ENCODE results near the gene GLIPR2.
"Not testable (repeated sequence)": the region's sequence is repeated elsewhere in the genome, so short reads cannot be mapped to it uniquely, and the experiment has no call there.

GLIPR2 gene

DNA sequence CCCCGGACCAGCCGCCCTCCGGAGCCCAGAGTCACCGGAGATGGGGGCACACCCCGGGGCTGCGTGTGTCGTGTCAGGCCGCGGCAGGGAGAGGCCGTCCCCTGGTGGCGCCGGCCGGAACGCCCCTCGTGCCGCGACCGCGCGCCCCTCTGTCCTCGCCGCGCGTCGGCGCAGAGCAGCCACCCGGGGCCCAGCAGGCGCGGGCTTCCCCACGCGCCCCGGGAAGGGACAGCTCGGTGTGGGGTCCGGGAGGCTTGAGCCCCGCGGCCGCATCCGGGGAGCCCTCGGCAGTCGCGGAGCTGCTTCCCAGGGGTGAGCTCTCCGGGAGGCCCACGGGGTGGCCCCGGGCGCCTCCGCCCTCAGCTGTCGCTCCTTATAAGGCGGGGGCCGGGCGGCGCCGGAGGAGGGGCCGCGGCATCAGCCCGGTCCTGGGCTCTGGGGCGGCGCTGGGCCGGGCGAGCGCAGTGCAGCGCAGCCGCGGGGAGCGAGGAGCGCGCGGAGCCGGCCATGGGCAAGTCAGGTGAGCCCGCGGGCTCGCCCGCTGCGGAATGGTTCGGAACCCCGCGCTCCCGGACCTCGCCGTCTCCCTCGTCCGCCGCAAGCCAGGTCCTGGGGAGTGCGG, at the start of gene GLIPR2:
TSS of gene GLIPR2 (plus strand) at position 462 of the 622 bp plus-strand sequence. CDS start at position 508, 46 bp downstream.
- DNase-seq = no peak

- DNase-seq = not testable (repeated sequence)
These were observed 49.5 kb upstream of the GLIPR2 start for GRCh38 chr9:36087054-36087453.

DNA sequence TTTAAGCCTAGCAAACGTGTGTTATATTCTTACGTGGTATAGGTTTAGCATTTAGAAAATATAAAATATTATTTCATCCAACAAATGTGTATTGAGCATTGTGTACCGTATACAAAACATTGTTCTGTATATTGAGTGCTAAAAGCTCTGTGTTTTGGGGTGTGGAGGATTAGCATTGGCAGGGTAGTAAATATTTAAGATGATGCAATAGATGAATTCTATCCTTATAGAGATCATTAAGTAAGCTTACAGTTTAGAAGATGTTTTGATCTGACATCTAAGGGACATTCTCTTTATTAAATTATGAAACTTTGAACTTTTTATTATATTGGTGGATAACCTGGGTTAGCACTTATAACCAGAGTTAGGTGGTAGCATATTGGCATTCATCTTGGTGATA, 48.5 kb upstream of the GLIPR2 start:
- no peak for DNase-seq

- no peak for DNase-seq
These were observed 45.2 kb upstream of the GLIPR2 start for GRCh38 chr9:36091026-36091953.

DNA sequence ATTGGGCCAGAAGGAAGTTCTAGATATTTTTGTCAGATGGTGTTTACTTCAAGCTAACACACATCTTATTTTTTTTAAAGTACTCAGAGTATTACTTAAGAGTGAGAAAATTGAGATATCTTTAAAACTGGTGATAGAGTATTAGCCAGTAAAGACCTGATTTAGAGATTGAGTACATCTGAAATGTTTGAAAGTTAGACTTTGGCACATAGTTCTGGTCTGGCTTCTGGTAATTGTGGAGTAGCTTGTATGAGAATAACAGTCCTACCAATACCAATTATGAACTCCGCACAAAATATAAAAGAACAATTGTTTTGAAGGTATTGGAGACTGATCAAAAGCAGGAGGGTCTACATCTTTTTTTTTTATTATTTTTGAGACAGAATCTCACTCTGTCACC, 44.5 kb upstream of the GLIPR2 start:
- no peak for DNase-seq

DNA sequence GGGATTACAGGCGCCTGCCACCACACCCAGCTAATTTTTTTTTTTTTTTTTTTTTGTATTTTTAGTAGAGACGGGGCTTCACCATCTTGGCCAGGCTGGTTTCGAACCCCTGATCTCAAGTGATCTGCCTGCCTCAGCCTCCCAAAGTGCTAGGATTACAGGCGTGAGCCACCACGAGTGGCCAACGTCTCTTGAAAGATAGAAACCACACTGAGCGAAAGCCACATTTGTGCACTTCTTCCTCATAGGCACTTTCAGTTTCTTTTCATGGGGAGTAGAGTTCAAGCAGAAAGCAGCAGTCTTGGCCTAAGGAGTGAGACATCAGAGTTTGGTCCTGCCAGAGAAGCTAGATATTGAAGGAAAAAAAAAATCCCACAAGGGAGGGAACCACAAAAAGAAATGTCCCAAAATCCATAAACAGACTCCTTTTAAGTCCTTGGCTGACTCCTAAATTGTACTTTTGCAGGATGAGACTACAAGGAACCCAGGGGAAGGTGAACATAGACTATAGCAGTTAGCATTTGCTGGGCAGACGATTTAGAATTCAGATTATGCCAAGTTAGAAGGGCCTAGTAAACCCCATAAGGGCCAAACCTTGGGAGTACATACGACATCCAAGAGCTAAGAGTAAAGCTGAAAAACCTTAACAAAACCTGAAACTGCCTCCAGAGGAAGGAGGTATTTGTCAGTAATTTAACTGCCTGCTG, 43.9 kb upstream of the GLIPR2 start:
- DNase-seq = no peak

DNA sequence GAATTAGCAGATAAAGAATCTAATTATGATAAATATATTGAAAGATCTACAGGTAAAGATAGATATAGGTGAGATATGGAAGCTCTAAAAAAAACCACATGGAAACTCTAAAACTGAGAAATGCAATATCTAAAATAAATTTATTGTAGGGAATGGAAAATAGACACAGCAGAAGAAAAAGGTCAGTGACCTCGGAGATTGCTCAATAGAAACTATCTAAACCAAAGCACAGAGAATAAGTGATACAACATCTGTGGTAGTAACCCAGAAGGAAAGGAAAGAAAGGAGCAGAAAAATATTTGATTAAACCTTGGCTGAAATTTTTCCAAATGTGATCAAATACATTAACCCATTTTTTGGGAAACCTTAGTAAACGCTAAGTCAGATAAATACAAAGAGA, 43.1 kb upstream of the GLIPR2 start:
- DNase-seq = no peak

DNA sequence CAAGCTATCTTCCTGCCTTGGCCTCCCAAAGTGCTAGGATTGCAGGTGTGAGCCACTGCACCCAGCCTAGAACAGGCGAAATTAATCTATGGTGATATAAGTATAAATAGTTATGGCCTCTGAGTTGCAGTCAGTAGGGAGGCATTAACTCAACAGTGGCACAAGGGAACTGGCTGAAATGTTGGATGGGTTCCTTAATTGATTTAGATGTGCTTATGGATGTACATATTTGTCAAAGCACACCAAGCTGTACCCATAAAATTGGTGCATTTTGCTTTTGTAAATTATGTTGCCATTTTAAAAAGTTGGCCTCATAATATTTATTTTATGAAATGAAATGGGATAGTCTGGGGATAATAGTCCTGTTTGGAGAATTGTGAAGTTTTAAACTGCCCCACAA, 36.8 kb upstream of the GLIPR2 start:
- DNase-seq = no peak

GRCh38 chr9:36100532-36100931, 36.0 kb upstream of the GLIPR2 start:
- no peak for DNase-seq

GRCh38 chr9:36101916-36102741, 34.4 kb upstream of the GLIPR2 start:
- no peak for DNase-seq

GRCh38 chr9:36102742-36103495, 33.6 kb upstream of the GLIPR2 start:
- no peak for DNase-seq

DNA sequence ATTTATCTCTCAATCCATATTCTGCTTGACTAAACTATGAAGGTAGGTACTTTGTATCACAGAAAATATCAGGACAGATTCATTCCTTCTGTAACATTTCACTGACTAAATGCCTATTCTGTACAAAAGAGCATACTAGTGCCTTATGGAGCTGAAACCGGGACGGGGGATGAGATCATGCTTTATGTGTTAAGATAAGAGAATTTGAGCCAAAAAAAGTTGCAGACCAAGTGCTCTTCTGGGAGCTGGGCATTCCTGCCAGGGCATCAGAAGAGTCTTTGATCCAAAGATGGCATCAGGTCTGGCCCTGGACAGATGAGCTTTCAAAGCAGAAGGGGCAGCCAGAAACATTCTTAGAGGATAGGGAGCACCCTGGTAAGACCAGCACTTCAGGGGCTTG, 27.5 kb upstream of the GLIPR2 start:
- no peak for DNase-seq

- DNase-seq = no peak
These were observed 26.1 kb upstream of the GLIPR2 start for GRCh38 chr9:36110434-36110833.

- no peak for DNase-seq
These were observed 24.0 kb upstream of the GLIPR2 start for GRCh38 chr9:36112516-36112915.

- no peak for DNase-seq
These were observed 22.5 kb upstream of the GLIPR2 start for GRCh38 chr9:36113999-36114398.

DNA sequence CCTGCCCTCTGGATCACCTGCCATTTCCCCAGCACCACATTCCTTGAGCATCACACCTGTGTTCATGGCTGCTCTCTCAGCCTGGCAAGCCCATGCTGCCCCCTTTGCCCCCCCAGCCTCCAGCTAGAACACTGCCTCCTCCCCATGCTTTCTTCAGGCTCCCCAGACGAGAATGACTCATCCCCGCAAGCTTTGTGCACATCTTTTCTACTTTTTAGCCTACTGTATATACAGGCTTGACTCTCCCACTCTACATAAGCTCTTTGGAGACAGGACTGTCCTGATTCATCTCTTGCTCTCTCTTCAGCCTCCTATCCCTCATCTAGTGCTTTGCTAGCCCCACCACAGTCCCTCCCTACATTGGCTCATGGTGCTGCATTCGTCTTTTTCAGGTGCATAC, 19.9 kb upstream of the GLIPR2 start:
- DNase-seq = no peak

GRCh38 chr9:36118201-36118600, 18.3 kb upstream of the GLIPR2 start:
- no peak for DNase-seq

DNA sequence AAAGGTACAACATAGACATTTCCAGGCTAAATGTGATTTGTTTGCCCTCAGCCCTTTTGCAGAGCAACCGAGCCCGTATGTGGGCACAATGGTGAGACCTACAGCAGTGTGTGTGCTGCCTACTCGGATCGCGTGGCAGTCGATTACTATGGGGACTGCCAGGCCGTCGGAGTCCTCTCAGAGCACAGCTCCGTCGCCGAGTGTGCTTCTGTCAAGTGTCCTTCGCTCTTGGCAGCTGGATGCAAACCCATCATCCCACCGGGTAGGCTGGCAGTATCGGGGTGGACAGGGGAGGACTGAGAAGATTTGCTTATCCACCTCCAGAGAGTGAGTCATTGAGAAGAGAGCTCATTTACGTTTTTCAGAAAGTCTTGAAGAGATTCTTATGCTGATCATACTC, 17.8 kb upstream of the GLIPR2 start:
- no peak for DNase-seq

DNA sequence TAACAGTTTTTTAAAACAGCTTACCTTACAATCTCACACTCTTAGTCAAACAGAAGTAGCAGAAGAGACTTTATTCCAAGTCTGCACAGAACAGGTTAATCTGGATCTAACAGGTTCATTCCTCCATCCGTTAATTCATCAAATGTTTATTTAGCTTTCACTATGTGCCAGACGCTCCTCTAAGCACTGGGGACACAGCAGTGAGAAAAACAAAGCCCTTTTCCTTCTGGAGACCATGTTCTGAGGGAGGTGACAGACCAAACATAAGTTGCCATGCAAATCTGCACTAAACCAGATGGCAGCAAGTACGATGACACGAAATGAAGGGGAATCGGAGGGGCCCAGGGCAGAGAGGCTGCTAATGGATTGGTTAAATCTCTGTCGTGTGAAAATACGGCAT, 17.1 kb upstream of the GLIPR2 start:
- no peak for DNase-seq

- DNase-seq = no peak
These were observed 15.8 kb upstream of the GLIPR2 start for GRCh38 chr9:36120705-36121104.

GRCh38 chr9:36121971-36122370, 14.6 kb upstream of the GLIPR2 start:
- DNase-seq = no peak

GRCh38 chr9:36123515-36123914, 13.0 kb upstream of the GLIPR2 start:
- DNase-seq = no peak

Measured in NCI-H1436 treated with DMSO at 0.1 percent for 48 hours (cell line).